GM19043 (cell line): Measurements from ENCODE around the gene VEGFB.

Source experiments
- ATAC-seq: cut with Tn5 transposase; IDR thresholded peaks from one replicate; pipeline ENCODE4 v1.9.1; 2021; ENCODE audit warnings: low read depth; ENCODE audit not compliant: unreplicated experiment

VEGFB gene, protein sequence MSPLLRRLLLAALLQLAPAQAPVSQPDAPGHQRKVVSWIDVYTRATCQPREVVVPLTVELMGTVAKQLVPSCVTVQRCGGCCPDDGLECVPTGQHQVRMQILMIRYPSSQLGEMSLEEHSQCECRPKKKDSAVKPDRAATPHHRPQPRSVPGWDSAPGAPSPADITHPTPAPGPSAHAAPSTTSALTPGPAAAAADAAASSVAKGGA

DNA sequence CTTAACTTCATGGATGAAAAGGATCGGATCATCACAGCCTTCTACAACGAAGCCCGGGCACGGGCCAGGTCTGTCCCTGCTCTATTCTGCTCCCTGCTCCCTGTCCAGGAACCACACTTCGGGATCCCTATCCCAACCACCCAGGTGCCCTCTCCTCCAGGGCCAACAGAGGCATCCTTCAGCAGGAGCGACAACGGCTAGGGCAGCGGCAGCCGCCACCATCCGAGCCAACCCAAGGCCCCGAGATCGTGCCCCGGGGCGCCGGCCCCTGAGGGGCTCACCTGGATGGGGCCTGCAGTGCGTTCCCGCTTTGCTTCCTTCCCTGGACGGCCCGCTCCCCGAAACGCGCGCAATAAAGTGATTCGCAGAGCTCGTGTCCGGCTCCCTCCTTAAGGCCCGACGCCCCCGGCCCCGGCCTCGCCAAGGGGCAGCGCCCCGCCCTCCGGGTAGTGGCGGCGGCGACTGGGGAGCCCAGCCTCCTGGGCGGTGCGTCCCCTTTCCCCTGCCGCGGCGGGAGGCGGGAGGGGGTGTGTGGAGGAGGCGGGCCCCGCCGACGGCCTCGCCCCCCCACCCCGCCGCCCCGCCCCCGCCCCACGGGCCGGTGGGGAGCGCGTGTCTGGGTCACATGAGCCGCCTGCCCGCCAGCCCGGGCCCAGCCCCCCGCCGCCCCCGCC lies at the start of gene VEGFB:
Gene VEGFB (plus strand): TSS at position 672 of the 674 bp plus-strand sequence. CDS start 250 bp downstream, outside the sequence.
- no peak for ATAC-seq

DNA sequence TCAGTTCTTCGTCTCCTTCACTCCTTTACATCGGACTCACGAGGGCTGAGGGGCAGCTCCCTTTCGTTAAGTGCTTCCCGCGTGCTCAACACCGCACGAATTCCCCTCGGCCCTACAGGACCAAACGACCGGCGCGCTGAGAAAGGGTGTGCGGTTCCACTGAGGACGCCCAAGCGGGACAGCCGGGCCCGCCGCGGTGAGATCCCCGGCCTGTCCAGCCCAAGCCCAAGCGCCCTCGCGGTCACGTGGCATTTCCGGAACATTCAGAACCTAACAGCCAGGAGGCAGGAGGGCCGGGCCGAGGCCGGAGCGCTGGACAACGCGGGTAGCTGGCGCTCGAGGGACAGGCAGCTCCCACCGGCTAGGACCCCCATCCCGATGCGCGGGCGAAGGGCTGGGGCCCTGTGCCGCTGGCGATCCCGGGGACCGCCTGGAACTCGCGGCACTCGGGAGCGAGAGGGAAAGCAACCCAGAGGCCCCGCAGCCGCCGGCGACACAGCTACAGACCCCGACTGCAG lies 49.1 kb upstream of the VEGFB start:
- ATAC-seq = peak; percentile 2

DNA sequence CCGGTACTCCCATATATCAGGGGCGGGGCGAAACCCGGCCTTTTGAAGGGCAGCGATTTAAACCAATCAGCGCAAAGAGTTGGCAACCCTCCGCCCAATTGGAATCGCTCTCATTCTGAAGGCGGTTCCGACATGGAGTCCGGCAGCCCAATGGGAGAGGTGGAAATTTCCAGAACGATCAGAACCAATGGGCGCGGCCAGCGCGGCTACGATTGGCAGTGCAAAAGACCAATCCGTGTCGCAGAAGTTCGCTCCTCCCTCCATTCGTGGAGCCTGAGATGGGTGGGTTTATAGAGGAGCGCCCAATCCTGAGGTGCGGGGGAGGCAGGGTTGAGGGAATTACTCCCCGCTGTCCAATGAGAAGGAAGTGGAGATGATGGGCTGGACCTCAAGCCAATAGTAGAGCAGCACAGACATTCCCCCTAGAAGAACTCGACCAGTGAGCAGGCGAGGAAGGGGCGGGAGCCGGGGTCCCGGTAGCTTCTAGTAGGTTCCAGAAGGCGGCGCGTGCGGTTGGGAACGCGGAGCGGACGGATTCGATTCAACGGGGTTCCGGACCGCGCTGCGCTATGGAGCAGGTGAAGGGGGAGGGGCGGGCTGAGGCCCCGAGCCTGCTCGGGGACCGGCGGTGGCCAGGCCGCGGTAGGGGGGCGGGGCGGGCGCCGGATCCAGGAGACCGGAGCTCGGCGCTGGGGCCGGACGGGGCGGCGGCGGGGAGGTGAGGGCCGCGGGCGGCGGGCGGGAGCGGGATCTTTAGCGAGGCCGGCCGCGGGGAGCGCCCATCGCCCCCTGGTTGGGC lies 48.5 kb upstream of the VEGFB start, which contains the start of gene STIP1:
Gene STIP1 (plus strand): TSS at position 479 of the 799 bp plus-strand sequence. CDS start 91 bp downstream, at position 570.
- peak; percentile 86 for ATAC-seq

DNA sequence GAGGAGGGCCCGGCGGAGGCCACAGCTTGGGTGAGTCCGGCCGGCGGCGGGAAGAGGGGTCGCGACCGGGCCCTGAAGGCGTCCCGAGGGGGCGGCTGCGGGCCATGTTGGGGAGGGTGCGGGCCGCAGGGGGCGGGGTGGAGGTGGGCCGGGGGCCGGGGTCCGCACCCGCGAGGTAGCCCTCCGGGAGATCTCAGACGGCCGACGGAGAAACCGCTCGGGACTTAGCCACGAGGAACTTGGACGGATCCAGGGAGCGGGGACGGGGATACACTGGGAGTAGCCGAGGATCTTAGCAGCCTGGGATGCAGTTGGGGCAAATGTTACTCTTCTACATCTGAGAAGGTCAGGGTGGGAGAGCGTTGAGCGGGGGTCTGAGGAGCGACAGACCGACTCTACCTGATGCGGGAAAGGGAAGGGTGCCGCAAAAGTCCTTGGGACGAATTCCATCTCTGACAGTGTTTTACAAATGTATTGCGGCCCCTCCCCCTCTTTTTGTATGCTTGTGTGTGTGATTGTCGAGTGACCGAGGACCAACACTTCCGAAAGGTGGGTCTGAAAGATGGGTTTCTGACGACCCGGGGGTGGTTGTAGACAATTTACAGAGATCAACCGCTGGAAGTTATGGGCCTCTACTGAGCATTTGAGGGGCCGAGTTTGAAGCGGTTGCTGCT lies 47.8 kb upstream of the VEGFB start:
- ATAC-seq = no peak

DNA sequence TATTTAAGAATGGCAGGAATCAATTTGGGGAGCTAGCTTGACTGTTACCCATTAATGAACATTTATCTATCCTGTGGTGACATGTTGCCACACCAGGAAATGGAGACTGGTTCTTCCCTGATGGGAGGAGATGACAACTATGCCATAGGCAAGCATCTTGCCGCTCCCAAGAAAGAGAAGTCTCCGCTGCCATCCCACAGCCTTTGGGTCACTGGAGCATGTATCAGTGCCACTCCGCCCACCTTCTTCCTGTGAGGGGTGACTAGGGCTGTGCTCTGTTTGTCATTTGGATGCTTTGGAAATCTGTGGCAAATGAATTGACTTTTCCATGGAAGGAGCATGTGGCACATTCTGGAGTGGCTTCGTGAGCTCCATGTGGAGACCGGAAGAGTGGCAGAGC lies 42.0 kb upstream of the VEGFB start:
- no peak for ATAC-seq

DNA sequence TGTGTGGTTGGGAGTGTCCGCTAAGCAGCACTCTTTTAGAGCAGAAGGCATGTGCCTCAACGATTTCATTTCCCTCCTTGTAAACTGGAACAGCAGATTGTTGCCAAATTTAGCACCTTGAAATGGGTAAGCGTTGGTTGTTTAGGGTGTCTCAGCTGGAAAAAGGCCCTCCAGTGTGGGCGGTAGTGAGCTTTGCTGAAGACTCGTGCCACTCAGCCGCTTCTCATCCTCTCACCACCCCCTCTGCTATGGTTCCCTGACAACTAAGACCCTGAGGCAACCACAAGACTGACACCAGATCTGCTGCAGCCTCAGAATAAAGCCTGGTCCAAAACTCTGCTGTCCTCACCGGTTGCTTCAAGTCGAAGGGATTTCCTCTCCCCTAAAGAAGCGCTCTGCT lies 37.8 kb upstream of the VEGFB start:
- no peak for ATAC-seq

DNA sequence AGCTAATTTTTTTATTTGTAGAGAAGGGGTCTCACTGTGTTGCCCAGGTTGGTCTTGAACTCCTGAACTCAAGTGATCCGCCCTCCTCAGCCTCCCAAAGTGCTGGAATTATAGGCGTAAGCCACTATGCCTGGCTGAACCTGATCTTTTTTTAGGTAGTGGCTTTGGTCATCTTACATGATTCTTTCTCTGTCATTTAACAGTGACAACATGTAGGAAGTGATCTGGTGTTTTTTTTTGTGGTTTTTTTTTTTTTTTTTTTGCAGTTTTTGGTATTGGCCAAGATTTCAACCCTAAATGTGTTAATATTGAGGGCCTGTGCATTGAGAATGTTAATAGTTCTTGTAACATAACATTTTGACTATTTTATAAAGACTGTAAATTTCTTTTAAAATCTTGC lies 35.9 kb upstream of the VEGFB start:
- ATAC-seq = no peak

DNA sequence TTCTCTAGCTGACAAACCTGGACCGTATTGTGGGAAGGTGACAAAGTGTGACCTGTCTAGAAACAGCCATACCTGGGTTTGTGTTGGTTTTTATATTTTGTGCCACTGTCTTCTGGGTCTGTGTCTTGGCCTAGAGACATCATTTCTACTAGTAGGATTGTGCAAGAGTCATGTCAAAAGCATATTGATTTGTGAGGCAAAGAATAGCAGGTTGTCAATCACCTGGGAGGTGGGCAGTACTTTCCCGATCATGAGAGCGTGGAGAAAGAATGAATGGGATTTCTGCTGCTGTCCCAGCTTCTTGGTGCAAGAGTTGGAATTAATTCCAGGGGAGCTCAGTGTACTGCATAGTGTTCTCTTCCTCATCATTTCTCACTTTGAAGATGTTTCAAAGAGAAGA lies 32.8 kb upstream of the VEGFB start:
- ATAC-seq = no peak

DNA sequence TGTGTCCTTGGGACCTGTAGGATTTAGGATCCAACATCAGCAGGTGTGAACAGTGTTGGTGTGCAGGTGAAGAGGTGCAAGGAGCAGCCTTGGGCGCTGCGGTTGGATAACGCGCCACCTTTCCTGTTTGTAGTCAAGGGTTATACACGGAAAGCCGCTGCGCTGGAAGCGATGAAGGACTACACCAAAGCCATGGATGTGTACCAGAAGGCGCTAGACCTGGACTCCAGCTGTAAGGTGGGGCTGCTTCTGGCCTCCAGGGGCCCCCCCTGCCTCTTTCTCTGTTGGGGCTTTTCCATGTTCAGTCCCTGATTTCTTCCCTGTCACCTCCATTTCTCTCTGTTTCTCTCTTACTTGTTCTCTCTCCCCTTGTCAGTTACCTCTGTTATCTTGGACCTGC lies 31.4 kb upstream of the VEGFB start:
- no peak for ATAC-seq

DNA sequence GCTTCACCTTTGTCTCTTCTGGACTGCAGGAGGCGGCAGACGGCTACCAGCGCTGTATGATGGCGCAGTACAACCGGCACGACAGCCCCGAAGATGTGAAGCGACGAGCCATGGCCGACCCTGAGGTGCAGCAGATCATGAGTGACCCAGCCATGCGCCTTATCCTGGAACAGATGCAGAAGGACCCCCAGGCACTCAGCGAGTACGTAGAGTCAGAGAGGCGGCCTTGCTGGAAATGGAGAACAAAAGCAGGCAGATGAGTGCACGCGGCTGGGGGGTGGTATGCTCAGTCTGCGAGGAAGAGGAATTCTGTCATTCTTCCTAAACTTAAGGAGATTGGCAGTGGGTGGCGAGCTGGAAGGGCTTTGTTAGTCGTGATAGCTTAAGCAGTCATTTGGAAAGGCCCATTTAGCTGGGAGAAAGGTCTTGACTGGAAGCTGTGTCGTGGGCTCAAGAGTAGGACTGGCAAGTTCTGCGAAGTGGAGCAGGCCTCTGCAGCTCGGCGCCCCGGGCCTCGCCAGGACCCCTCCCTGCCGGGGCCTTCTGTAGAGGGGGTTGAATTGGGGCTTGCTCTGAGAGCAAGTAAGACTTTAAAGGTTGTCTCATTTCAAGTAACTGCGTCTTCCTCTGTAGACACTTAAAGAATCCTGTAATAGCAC lies 30.8 kb upstream of the VEGFB start:
- ATAC-seq = no peak

DNA sequence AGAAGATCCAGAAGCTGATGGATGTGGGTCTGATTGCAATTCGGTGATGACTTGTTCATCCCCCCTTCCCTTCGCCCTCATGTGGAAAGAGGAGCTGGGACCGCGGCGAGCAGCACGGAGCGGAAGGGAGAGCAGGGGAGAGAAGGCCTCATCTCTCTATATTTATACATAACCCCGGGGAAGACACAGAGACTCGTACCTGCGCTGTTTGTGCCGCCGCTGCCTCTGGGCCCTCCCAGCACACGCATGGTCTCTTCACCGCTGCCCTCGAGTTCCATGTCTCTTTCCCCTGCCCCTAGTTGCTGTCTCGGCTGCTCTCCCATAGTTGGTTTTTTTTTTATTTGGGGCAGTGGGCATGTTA lies 30.3 kb upstream of the VEGFB start:
- no peak for ATAC-seq

DNA sequence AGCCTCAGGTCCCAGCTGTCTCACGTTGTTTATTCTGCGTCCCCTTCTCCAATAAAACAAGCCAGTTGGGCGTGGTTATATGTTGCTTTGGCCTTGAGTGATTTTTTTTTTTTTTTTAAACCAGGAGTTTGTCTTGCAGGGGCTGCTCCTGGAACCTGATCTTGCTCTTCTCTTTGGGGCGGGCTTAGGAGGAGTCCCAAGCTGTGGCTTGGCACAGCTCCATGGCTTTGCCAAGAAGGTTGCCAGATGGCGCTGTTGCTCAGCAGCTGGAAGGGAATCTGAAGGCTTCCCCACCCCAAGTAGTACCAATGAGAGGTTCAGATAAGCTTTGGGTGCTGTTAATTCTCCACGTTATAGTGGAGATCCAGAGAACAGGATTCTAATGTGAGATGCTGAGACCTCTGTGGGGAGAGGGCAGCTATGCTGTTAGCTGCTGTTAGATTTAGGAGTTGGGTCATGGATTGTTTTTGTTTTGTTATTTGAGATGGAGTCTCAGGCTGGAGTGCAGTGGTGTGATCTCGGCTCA lies 29.9 kb upstream of the VEGFB start:
- no peak for ATAC-seq

DNA sequence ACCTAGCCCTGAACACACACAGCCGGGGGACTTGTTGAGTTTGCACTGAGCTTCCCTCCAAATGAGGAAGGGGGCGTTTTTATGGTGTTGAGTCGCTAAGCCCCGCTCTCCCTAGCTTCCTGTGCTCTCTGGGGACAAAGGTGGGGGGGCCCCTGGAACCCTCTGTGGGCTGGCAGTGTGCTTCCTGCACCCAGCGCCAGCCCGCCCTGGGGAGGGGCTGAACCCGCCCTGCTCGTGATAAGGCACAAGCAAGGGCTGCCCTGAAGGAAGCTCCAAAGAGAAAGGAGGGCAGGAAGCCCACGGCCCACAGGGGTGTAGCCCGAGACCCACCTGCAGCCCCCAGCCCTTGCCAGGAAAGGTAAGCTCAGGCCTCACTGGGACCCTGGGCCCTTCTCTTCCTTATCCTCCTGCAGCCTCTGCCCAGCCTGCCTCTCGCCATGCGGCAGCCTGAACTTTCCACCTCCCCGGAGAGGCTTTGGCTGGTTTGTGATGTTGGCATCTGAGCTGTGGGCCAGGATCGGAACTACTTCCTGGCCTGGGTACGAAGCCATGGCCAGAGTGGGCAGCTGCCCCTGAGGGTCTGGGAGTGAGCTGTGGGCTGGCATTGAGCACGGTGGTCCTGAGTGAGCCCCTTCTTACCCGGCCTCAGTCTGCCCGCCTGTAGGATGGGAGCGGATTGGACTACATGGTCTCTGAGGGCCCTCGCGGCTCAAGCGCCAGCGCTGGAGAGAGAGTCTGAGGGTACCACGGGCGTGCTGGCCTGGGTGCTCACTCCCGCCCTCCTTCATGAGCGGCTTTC lies 27.7 kb upstream of the VEGFB start, which contains the start of gene FERMT3:
Gene FERMT3 (plus strand): TSS at position 265 of the 799 bp plus-strand sequence. CDS start 644 bp downstream, outside the sequence.
- ATAC-seq = peak; percentile 44

DNA sequence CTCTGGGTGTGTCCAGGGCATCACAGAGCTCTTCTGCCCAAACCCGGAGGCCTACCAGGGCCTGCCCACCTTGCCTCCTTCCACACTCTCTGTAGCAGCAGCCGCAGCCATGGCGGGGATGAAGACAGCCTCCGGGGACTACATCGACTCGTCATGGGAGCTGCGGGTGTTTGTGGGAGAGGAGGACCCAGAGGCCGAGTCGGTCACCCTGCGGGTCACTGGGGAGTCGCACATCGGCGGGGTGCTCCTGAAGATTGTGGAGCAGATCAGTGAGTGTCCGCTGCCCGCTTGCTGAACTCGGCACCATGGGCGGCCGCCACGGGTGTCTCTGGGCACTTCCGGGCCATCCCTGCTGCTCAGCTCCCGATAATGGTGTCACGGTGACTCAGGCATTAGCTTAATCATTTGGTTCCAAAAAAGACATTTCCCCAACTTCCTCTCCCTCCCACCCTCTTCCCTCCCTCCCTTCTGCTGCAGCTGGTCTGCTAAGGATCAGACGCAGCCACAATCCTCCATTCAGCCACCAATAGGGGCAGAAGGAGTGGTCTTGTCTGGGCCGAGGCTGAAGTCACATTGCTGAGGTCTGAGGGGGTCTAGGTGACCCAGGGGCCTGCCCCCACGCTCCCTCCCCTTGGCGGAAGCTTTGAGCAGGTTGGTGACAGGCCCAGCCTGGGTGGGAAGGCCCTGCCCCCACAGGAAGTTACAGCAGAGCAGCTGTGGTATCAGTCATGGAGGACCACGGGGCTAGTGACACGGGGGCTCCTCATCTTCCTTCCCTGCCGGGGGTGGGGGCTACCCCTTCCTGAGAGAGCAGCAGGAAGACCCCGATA lies 26.9 kb upstream of the VEGFB start:
- peak; percentile 52 for ATAC-seq

DNA sequence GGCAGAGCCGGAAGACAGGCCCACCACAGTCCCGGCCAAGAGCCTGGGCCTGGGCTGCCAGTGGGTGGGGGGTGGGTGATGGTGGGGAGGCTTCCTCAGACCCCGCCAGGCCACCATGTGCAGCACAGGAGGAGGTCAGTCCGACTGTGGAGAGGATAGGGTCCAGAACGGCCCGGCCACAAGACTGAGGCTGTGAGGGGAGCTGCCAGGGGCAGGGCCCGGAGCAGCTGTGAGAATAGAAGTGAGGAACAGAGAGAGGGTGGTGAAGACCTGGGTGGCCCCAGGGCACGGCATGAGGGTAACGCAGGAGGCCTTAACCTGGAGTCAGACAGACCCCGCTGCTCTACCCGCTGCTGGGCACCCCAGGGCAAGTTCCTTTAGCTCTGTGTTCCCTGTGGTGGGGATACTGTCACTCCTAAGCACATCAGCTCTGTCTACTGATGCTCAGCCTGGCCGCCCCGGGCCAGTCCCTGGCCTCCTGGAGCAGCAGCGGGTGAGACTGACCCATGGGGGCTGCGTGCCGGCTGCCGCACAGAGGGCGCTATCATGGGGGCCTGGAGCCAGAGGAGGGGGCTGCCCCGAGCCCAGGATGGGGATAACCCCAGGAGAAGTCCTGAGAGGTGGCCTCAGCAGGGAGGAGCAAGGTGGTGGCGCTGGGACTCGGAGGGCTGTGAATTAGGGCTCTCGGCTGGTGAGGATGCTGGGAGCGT lies 26.1 kb upstream of the VEGFB start:
- no peak for ATAC-seq

DNA sequence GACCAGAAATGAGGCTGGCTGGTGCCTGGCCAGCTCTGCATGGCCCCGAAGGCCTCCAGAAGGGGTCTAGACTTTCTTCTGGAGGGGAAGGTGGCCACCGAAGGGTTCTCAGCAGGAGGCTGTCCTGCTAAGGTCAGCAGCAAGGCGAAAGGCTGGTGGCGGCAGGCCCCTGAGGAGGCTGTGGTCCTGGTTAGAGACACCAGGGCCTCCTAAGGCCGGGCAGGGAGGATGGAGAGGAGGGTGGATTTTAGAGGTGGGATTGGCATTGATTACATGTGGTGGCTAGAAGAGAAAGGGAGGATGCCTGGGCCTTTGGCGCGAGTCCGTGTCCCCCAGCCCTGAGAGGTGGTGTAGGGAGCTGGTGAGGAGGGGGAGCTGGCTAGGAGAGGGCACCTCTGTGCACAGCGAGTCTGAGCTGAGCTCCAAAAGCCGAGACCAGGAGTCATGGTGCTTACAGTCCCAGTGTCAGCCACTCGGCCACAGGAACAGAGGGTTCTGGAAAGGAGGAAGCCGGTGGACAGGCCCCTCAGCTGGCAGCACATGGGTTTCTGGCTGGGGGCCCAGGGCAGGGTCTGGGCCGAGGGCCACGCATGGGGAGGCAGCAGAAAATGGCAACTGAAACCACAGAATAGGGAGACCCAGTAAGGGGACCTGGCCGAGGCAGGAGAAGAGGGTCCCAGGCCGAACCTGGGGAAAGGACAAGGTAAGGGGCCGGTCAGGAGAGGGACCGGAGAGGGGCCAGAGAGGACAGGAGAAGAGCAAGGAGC lies 25.4 kb upstream of the VEGFB start:
- ATAC-seq = no peak

DNA sequence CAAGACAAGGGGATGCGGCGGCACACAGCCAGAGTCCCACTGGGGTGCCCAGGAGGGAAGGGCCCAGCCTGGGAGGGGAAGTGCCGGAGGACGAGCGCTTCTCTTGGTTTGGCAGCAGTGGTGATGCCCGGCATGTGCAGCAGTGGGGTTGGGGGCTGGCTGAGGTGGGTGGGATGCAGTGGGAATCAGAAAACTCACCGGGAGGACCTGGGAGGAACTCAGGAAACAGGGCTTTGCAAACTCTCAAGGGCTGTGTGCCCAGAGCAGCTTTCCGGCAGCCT lies 24.9 kb upstream of the VEGFB start:
- no peak for ATAC-seq
